GM21515 (cell line): Measurements from ENCODE around the gene WHAMM.
"Not testable (repeated sequence)": the region's sequence is repeated elsewhere in the genome, so short reads cannot be mapped to it uniquely, and the experiment has no call there.

Experiments used
- ATAC-seq: cut with Tn5 transposase; IDR thresholded peaks from one replicate; pipeline ENCODE4 v1.9.1; 2021; ENCODE audit not compliant: unreplicated experiment

WHAMM gene, protein sequence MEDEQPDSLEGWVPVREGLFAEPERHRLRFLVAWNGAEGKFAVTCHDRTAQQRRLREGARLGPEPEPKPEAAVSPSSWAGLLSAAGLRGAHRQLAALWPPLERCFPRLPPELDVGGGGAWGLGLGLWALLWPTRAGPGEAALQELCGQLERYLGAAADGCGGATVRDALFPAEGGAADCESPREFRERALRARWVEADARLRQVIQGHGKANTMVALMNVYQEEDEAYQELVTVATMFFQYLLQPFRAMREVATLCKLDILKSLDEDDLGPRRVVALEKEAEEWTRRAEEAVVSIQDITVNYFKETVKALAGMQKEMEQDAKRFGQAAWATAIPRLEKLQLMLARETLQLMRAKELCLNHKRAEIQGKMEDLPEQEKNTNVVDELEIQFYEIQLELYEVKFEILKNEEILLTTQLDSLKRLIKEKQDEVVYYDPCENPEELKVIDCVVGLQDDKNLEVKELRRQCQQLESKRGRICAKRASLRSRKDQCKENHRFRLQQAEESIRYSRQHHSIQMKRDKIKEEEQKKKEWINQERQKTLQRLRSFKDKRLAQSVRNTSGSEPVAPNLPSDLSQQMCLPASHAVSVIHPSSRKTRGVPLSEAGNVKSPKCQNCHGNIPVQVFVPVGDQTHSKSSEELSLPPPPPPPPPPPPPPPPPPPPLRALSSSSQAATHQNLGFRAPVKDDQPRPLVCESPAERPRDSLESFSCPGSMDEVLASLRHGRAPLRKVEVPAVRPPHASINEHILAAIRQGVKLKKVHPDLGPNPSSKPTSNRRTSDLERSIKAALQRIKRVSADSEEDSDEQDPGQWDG

DNA sequence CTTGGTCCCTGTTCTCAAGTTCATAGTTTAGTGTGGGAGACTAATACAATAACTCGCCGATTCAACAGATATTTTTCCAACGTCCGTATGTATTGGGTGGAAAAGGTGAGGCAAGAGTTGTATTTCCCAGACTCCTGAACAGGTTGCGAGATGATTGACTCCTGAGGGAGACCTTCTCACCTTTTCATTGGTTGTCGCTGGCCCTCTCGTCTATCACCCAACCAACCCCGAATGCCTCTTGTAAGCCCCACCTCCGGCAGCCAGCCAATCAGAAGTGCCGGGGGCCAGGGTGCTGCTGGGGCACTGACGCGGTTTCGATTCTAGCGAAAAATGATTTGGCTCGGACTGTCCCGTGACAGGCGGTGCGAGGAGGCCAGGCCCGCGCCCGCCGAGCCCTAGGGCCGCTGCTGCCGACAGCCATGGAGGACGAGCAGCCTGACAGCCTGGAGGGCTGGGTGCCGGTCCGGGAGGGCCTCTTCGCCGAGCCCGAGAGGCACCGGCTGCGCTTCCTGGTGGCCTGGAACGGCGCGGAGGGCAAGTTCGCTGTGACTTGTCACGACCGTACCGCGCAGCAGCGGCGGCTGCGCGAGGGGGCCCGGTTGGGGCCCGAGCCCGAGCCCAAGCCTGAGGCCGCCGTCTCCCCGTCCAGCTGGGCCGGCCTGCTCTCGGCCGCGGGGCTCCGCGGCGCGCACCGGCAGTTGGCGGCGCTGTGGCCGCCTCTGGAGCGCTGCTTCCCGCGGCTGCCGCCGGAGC, at the start of gene WHAMM:
Gene WHAMM, plus strand, starts transcription at position 321 of the 753 bp plus-strand sequence. Its CDS starts 99 bp downstream, at position 420.
- peak; percentile 84 for ATAC-seq

DNA sequence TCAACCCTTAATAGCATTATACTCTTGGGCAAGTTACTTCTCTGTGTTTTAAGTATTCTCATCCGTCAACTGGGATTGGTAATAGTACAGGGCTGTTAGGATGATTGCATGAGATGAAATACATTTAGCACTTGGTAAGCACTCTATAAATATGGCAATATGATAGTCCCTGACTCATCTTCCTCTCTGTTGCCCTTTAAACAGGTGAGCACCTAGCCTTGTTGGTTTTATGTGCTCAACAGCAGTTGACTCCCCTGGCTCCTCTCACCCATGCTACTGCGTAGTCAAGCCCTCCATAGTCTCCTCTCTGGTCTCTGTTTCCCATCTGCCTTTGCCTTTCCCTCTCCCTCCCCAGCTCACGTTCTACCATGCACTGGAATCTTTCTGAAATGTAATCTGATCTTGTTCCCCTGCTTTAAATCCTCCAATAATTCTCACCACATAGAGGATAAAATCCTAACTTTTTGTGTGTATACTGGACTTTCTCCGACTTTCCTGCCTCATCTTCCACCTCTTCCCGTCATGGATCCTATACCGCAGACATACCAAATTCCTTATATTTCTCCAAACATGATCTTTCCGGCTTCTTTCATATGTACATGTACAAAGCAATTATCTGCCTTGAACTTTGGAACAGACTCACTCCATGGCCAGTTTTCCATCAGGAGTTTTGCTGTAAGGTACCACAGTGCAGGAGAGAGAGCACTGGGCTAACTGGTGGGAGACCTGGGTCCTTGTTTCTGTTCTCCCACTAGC, 45.9 kb upstream of the WHAMM start:
- no peak for ATAC-seq

DNA sequence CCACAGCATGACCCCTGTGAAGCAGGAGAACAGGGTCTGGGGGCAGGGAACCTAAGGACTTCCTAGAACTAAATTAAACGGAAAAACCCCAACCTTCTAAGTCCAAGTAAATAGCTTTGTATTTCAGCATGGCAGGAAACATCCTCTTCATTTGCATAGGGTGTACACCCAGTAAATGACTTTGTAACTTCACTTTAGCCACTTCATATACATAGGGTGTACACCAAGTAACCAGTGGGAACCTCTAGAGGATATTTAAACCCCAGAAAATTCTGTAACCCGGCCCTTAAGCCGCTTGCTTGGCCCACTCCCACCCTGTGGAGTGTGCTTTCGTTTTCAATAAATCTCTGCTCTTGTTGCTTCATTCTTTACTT, 45.3 kb upstream of the WHAMM start:
- no peak for ATAC-seq

DNA sequence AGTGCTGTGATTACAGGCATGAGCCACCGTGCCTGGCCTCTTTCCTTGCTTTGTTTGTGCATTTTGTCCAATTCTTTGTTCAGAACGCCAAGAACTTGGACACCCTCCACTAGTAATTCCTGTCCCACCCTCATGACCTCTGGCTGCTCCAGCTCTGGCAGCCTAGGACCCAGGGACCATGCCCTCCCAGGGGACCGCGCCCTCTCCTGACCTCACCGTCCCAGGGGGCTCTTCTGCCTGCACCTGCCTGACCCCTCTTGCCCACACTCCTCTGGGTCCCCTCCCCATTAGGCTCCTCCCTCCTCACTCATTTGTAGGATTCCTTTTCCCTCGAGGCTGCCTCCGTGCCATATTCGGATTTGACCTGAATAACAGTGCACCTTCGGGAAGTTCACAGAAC, 44.7 kb upstream of the WHAMM start:
- no peak for ATAC-seq

DNA sequence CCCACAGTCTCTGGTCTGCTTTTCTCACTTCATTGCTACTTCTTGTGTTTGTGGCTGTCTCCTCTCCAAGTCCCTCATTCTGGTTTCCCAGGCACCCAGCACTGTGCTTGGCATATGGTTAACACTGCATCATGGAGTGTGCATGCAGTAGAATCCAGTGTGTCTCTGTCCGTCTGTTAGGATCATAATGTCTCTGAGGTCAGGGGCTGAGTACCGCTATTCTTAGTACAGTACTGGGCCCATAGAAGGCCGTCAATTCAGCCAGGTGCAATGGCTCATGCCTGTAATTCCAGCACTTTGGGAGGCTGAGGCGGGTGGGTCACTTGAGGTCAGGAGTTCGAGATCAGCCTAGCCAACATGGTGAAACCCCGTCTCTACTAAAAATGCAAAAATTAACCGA, 43.2 kb upstream of the WHAMM start:
- ATAC-seq: not testable (repeated sequence)

DNA sequence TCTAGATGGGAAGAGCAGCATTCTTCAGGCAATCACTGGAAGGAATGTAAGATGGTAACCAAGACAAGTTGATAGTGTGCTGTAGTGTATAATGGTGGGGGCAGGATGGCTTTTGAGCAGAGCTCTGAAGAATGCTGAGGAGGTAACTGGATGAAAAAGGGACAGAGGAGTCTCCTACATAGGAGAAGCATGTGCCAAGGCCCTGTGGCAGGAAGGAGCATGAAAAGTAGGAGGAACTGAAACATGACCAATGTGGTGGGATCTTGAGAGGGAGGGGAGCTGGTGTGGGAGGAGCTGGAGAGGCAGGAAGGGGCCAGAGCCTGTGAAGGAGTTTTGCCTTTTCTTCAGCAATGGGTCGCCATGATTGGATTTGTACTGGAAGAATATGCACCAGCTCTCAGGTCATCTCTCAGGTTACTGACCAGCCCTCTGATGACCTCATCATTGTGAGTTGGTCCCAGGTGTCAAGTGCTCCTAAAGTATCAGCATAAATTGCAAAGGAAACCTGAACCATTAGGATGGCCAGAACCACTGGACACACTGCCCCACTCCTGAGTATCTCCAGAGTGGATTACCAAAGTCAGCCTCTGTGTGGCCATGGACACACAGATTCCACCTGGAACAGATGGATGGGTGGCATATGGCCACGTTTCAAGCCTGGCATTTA, 42.1 kb upstream of the WHAMM start:
- ATAC-seq: no peak

DNA sequence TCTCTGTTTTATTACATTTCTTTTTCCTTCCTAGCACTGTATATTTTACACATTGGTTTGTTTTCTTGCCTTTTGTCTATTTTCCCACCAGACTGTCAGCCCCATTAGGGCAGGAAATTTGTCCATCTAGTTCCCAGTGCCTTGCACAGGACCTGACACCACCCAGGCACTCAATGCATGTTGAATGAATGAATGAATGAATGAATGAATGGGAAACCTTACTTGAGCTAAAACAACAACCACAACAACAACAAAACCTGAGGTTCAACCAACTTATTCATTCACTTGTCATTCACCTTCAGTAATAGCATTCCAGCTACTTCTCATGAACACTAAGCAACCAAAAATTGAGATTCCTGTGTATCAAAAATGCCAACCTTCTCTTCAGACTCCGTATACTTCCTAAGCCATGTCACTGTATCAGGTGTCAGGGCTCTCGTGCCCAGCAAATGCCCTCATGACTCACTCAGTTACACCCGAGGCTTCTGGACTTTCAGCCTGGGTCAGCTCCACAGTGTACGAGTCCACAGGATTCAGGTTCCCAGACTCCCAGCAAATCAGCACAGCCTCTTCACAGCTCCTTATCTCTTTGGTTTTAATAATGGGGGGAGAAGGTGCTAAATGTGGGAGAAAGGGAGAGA, 40.9 kb upstream of the WHAMM start:
- no peak for ATAC-seq

DNA sequence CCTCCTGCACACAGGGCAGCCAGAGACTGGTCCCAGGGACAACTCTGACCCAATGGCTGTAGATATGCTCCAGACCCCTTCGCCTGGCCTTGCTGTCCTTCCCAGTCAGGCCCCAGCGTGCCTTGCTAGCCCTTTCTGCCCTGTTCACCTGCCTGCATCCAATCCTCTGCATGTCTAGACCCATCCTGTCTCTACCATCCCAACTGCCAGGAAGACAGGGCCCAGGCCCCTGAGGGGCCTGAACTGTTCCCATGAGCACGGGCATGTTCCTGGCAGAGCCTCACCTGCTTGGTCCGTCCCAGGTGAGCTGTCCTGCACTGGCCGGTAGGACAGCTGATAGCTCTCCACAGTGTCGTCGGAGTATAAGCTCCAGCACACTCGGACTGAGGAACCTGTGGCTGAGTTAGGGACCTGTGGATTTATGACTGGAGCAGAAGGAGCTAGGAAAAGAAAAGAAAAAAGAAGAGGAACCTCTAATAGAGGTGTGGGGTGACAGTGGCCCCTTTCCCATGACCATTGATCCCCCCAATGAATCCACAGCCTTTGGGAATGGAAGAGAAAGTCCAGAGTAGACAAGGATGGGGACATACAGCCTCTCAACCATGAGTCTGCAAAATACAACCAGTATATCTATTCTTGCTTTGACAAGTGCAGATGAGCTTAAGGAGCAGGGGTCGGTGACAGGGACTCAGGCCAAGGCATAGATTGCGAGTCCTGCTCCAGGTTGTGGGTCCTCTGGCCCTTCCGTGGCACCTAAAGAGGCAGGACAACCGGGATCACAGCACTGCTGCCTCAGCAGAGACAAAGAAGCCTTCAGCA, 37.4 kb upstream of the WHAMM start:
- ATAC-seq: no peak

DNA sequence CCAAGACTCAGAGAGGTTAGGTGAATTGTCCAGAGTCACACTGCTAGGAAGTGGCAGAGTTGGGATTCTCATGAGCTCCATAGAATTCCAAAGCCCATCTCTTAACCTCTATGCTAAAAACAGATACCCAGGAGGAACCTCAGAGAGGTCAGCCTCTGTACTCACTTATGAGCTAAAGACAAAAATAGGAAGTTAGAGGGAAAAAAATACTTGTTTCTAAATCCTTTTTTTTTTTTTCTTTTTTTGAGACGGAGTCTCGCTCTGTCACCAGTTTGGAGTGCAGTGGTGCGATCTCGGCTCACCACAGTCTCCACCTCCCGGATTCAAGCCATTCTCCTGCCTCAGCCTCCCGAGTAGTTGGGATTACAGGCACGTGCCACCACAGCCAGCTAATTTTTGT, 34.9 kb upstream of the WHAMM start:
- ATAC-seq: no peak

DNA sequence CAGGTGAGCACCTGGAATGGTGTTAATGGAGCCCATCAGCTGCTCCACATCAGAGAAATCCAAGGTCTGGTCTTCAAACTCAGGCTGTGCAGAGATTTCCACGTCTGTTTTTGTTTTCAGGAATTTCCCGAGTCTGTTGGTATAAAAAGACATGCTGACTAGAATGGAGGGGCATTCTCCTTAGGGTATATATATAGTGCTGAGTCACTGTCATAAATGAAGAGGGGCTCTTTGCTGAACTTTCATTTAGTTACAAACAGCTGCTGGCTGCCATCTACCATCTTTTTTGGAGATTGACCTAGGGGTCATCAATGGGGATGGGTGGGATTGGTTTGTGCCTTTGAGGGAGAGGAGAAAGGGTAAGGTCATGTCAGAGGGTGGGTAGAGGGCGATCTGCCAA, 30.7 kb upstream of the WHAMM start:
- ATAC-seq: no peak

DNA sequence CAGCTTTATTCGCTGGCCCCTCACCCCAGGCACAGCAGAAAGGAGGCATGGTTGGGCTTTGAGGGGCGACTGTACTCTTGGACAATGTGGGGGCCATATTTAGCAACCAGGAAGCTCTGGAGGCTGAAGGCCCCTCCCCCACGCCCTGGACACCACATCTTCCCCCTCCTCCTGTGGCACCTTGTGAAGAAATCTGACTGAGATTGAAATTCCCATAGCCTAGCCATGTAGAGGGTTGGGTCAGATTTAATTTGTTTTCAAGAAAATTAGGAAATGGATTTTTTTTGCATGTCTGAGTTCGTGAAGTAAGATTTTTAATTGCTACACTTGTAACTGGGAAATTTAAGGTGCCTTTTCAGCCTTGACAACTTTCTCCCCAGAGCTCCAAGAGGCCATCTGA, 28.1 kb upstream of the WHAMM start:
- ATAC-seq: no peak

DNA sequence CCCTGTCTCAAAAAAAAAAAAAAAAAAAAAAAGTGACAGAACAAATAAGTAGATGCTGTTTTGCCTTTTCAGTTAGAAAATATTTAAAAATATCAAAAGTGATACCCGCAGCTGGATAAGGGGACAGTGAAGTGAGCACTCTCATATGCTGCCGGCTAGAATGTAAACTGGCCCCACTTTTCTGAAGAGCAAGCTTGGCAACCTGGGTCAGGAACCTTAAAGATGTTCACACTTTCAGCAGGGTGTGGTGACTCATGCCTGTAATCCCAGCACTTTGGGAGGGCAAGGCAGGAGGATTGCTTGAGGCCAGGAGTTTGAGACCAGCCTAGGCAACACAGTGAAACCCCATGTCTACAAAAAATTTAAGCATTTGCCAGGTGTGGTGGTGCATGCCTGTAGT, 20.9 kb upstream of the WHAMM start:
- no peak for ATAC-seq

DNA sequence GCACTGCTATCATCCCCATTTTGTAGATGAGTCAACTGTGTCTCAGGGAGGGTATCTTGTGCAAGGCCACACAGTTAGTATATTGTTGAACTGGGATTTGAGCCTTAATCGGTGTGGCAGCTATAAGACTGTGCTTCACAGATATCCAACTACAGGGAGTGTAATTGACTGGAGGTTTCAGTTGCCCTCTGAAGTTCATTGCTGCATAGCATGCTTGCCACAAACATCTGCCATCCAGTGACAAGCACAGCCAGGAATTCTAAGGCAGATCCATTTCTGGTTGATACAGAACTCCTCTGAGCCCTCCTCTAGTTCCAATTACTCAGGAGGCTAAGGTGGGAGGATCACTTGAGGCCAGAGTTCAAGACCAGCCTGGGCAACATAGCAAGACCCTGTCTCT, 19.9 kb upstream of the WHAMM start:
- ATAC-seq: no peak

DNA sequence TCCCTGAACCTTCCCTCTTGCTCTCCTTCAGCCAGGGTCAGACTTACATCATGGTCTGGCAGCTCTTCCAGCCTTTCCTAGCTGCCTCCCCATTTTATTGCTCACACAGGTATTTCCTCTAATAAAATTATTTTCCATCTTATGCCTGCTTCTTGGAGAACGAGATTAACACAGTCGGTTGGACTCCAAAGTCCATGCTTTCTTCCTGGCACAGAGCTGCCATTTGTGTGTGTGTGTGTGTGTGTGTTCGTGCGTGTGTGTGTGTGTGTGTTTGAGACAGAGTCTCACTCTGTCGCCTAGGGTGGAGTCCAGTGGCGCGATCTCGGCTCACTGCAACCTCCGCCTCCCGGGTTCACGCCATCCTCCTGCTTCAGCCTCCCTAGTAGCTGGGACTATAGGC, 19.1 kb upstream of the WHAMM start:
- no peak for ATAC-seq

DNA sequence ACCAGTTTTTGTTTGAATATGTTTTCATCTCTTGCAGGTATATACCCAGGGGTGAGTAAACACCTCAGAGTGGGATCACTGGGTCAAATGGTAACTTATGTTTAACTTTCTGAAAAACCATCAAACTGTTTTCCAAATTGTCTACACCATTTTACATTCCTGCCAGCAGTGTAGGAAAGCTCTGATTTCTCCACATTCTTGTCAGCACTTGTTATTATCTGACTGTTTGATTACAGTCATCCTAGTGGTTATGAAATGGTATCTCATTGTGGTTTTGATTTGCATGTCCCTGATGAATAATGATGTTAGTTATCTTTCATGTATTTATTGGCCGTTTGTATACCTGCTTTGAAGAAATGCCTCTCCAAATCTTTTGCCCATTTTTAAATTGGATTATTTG, 17.4 kb upstream of the WHAMM start:
- ATAC-seq: no peak

DNA sequence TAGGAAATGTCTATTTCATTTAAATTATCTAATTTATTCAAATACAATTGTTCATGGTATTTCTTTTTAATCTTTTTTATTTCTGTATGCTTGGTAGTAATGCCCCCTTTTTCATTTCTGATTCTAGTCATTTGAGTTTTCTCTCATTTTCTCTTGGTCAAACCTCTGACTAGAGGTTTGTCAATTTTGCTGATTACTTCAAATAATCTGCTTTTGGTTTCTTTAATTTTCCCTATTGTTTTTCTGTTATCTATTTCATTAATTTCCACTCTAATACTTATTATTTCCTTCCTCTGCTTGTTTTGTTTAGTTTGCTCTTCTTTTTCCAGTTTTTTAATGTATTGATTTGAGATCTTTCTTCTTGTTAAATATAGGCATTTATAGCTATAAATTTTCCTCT, 15.7 kb upstream of the WHAMM start:
- ATAC-seq: no peak

DNA sequence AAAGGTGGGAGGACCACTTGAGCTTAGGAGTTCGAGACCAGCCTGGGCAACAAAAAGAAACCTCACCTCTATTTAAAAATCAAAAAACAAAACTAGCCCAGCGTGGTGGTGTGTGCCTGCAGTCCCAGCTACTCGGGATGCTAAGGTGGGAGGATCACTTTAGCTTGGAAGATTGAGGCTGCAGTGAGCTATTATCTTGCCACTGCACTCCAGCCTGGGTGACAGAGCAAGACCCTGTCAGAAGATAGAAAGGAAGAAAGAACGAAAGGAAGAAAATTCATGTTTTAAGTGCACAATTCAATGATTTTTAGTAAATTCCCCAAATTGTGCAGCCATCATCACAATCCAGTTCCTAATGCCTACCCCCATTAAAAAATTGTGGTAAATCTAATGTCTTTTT, 11.3 kb upstream of the WHAMM start:
- ATAC-seq: no peak

DNA sequence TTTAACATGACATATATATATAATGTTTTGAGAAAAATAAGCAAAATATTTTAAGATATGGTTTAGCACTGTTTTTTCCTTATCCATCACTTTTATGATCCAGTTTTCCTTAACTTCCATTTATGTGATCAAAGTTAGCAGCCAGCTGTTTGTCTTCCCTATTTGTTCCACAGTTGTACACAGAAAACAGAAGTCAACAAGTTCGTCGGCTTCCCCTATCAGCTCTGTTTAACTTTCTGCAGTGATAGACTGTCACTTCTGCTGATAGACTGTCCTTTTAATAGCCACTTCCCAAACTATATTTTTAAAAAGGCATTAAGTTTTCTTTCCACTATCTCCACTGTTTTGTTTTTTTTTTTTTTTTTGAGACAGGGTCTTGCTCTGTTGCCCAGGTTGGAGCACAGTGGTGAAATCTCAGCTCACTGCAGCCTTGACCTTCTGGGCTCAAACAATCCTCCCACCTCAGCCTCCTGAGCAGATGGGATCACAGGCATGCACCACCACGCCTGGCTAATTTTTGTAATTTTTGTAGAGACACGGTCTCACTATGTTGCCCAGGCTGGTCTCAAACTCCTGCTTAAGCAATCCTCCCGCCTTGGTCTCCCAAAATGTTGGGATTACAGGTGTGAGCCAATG, 10.8 kb upstream of the WHAMM start:
- no peak for ATAC-seq
